Kidney epithelial cell (primary cell): ENCODE measurements around the gene RAI1. TPM values are rescaled to one million over a fixed set of nuclear protein-coding genes. Genes with fewer than 3 reads are reported as not detected.

Experiments used
- DNase-seq: peaks from one replicate; pipeline ENCODE4 v3.0.0-alpha.2; 2010; ENCODE audit warnings: low read depth
- H3K27me3 ChIP-seq: 2 replicates; pipeline ENCODE4 v1.6.0; 2011; ENCODE audit warnings: low read length; ENCODE audit not compliant: control insufficient read depth, insufficient read depth
- H3K36me3 ChIP-seq: 2 replicates; pipeline ENCODE4 v1.5.1; 2011; ENCODE audit warnings: low read length; ENCODE audit not compliant: control insufficient read depth, insufficient read depth
- H3K4me3 ChIP-seq: 2 replicates; pipeline ENCODE4 v1.5.1; 2011; ENCODE audit warnings: low read depth, mild to moderate bottlenecking, control low read depth, low read length
- CTCF ChIP-seq: IDR thresholded peaks from 2 replicates; pipeline ENCODE4 v1.5.1; 2011; ENCODE audit warnings: mild to moderate bottlenecking, moderate library complexity, low read length, control low read depth, inconsistent platforms; ENCODE audit not compliant: insufficient read depth, poor library complexity, severe bottlenecking
- total RNA-seq: library from RNA; depleted of rRNA; stranded (reverse); fragments of >200 nt; gene quantifications from 2 replicates; pipeline ENCODE4 v1.2.3, GENCODE V29; 2015

Gene RAI1
- total RNA-seq, 1 donor from 2014 or later, result 31.3 TPM

GRCh38 chr17:17663160-17664063 lies 17.8 kb upstream of the RAI1 start:
- Histone ChIP-seq H3K4me3 (no peak overlapping the region), H3K27me3 (peaks cover 2% of the 10 kb centered on the region), H3K36me3 (no peaks in the 10 kb centered on the region)
- no peak for TF ChIP-seq CTCF
- DNase-seq, result peak; percentile 98

DNA sequence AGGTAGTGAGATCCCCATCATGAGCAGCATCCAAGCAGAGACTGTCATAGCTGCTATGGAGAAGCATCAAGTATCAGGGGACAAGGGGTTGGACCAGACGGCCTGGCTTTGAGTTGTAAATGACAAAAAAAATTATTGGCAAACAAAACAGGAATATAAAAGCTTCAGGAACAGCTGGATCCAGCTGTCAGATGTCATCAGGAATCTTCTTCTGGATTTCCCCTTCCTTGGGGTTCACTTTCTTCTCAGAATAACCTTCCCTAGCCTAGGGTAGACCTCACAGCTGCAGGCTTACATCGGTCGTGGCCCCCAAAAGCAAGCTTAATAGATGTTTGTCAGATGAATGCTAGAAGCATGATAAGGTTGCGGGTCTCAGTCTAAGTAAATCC lies 17.2 kb upstream of the RAI1 start:
- H3K27me3 ChIP-seq, result peaks cover 2% of the 10 kb centered on the region
- TF ChIP-seq CTCF, result no peak
- no peaks in the 10 kb centered on the region for H3K36me3 ChIP-seq
- no peak overlapping the region for H3K4me3 ChIP-seq
- DNase-seq, result no peak

DNA sequence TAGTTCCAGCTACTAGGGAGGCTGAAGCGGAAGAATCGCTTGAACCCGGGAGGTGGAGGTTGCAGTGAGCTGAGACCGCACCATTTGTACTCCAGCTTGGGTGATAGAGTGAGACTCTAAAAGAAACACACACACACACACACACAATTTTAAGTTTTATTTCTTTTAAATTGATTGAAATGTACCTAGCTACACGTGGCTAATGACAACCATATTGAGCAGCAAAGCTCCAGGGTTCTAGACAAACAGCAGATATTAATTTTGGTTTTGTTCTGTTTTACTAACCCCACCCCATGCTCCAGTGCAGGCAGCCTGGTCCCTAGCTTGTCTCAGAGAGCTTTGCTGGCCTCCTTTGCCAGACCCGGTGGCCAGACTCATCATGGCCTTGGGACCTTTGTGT lies 16.0 kb upstream of the RAI1 start:
- DNase-seq, result no peak
- Histone ChIP-seq H3K4me3 (no peak overlapping the region), H3K27me3 (peaks cover 2% of the 10 kb centered on the region), H3K36me3 (no peaks in the 10 kb centered on the region)
- TF ChIP-seq CTCF, result no peak

- TF ChIP-seq CTCF, result no peak
- Histone ChIP-seq H3K36me3 (no peaks in the 10 kb centered on the region), H3K4me3 (no peak overlapping the region), H3K27me3 (peaks cover 2% of the 10 kb centered on the region)
- DNase-seq, result no peak
Observed at GRCh38 chr17:17666111-17666714, 15.0 kb upstream of the RAI1 start.

DNA sequence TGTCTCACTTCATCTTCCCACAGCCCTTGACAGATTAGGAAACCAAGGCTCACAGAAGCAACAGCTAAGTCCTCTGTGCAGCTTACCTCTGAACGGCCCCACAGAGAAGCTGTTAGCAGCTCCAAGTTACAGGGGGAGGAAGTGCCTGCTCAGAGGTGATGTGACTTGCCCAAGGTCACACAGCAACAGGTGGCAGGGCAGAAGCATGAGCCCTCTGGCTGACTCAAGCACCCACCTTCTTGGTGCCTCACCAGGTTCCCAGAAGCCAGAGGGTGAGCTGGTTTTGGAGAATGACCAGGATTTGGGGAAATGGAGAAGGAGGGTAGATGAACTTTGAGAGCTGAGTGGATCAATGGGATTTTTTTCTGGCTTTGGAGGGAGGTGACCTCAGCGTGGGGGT lies 14.0 kb upstream of the RAI1 start:
- Histone ChIP-seq H3K27me3 (peaks cover 2% of the 10 kb centered on the region), H3K4me3 (no peak overlapping the region), H3K36me3 (no peaks in the 10 kb centered on the region)
- DNase-seq, result no peak
- TF ChIP-seq CTCF, result no peak
